H9 (cell line): ENCODE results near the gene FOXA2. TPM values are rescaled to one million over a fixed set of nuclear protein-coding genes. Genes with fewer than 3 reads are reported as not detected.

Experiments used
- DNase-seq: peaks from one replicate; pipeline ENCODE4 v3.0.0-alpha.2; 2017
- H2AFZ ChIP-seq: one replicate; pipeline ENCODE4 v1.6.1; 2013; ENCODE audit warnings: mild to moderate bottlenecking, low read length, control low read depth, moderate library complexity
- H2AK5ac ChIP-seq: 2 replicates; pipeline ENCODE4 v1.6.1; 2013; ENCODE audit warnings: low read length, control low read depth, mixed read lengths; ENCODE audit not compliant: insufficient read length
- H2BK120ac ChIP-seq: one replicate; pipeline ENCODE4 v1.6.1; 2013; ENCODE audit warnings: low read depth, mild to moderate bottlenecking, low read length, control low read depth, inconsistent platforms; ENCODE audit not compliant: poor library complexity, severe bottlenecking
- H2BK12ac ChIP-seq: 2 replicates; pipeline ENCODE4 v1.6.1; 2013; ENCODE audit warnings: low read length, control low read depth, mixed read lengths, low read depth; ENCODE audit not compliant: insufficient read length
- H2BK15ac ChIP-seq: 2 replicates; pipeline ENCODE4 v1.6.1; 2013; ENCODE audit warnings: low read depth, low read length, control low read depth
- H2BK20ac ChIP-seq: one replicate; pipeline ENCODE4 v1.6.1; 2013; ENCODE audit warnings: low read depth, mild to moderate bottlenecking, low read length, control low read depth, inconsistent platforms; ENCODE audit not compliant: poor library complexity, severe bottlenecking
- H2BK5ac ChIP-seq: 2 replicates; pipeline ENCODE4 v1.6.1; 2013; ENCODE audit warnings: low read length, control low read depth, mixed read lengths; ENCODE audit not compliant: insufficient read length
- H3K14ac ChIP-seq: 2 replicates; pipeline ENCODE4 v1.6.1; 2013; ENCODE audit warnings: low read length, control low read depth; ENCODE audit not compliant: insufficient read depth
- H3K18ac ChIP-seq: 2 replicates; pipeline ENCODE4 v1.6.1; 2013; ENCODE audit warnings: low read depth, mild to moderate bottlenecking, mixed read lengths, low read length, control low read depth; ENCODE audit not compliant: insufficient read length
- H3K23ac ChIP-seq: 2 replicates; pipeline ENCODE4 v1.6.1; 2013; ENCODE audit warnings: low read length, control low read depth, mixed read lengths, low read depth; ENCODE audit not compliant: insufficient read length
- H3K23me2 ChIP-seq: 2 replicates; pipeline ENCODE4 v1.6.1; 2013; ENCODE audit warnings: low read depth, mild to moderate bottlenecking, mixed read lengths, low read length, control low read depth; ENCODE audit not compliant: insufficient read length, poor library complexity, severe bottlenecking
- H3K27ac ChIP-seq: 2 replicates; pipeline ENCODE4 v1.5.1; 2013; ENCODE audit warnings: low read length, control low read depth, mixed read lengths, low read depth; ENCODE audit not compliant: insufficient read length
- H3K27me3 ChIP-seq: 2 replicates; pipeline ENCODE4 v1.6.1; 2013; ENCODE audit warnings: low read length, control low read depth, inconsistent platforms; ENCODE audit not compliant: insufficient read depth
- H3K4ac ChIP-seq: 2 replicates; pipeline ENCODE4 v1.6.1; 2013; ENCODE audit warnings: low read depth, mild to moderate bottlenecking, control low read depth, inconsistent platforms, low read length, moderate library complexity
- H3K4me1 ChIP-seq: 2 replicates; pipeline ENCODE4 v1.6.1; 2013; ENCODE audit warnings: low read length, control low read depth, inconsistent platforms; ENCODE audit not compliant: insufficient read depth
- H3K4me2 ChIP-seq: 2 replicates; pipeline ENCODE4 v1.6.1; 2013; ENCODE audit warnings: low read length, control low read depth, mixed read lengths; ENCODE audit not compliant: insufficient read length, insufficient read depth
- H3K56ac ChIP-seq: 2 replicates; pipeline ENCODE4 v1.6.1; 2013; ENCODE audit warnings: low read depth, mild to moderate bottlenecking, mixed read lengths, low read length, control low read depth; ENCODE audit not compliant: insufficient read length
- H3K79me1 ChIP-seq: 2 replicates; pipeline ENCODE4 v1.6.1; 2013; ENCODE audit warnings: low read depth, mild to moderate bottlenecking, moderate library complexity, low read length, control low read depth, inconsistent platforms; ENCODE audit not compliant: insufficient read depth, poor library complexity, severe bottlenecking
- H3K79me2 ChIP-seq: 2 replicates; pipeline ENCODE4 v1.6.1; 2013; ENCODE audit warnings: low read length, control low read depth, inconsistent platforms; ENCODE audit not compliant: insufficient read depth
- H3K9ac ChIP-seq: 2 replicates; pipeline ENCODE4 v1.6.1; 2013; ENCODE audit warnings: low read length, control low read depth, mixed read lengths; ENCODE audit not compliant: insufficient read length; ENCODE audit errors: extremely low read depth
- H3K9me3 ChIP-seq: one replicate; pipeline ENCODE4 v1.6.1; 2013; ENCODE audit warnings: low read depth, low read length, inconsistent platforms; ENCODE audit not compliant: control insufficient read depth
- H3T11ph ChIP-seq: one replicate; pipeline ENCODE4 v1.6.1; 2013; ENCODE audit warnings: mild to moderate bottlenecking, low read length, control low read depth, inconsistent platforms
- H4K20me1 ChIP-seq: one replicate; pipeline ENCODE4 v1.6.1; 2013; ENCODE audit not compliant: control insufficient read depth, insufficient read length, insufficient read depth
- H4K5ac ChIP-seq: 2 replicates; pipeline ENCODE4 v1.6.1; 2013; ENCODE audit warnings: low read depth, mild to moderate bottlenecking, mixed read lengths, low read length, control low read depth; ENCODE audit not compliant: insufficient read length
- H4K8ac ChIP-seq: replicated peaks from 2 replicates; pipeline ENCODE4 v1.6.1; 2013; ENCODE audit warnings: low read length, control low read depth, mixed read lengths, low read depth; ENCODE audit not compliant: insufficient read length
- H4K91ac ChIP-seq: 2 replicates; pipeline ENCODE4 v1.6.1; 2013; ENCODE audit warnings: low read depth, mild to moderate bottlenecking, moderate library complexity, mixed read lengths, low read length, control low read depth; ENCODE audit not compliant: insufficient read length
- H3K27ac Mint-ChIP-seq, 3 experiments: 2 replicates in 2 of 3; 3 replicates in 1 of 3; pipeline ENCODE4 v1.8.0; 2020 to 2021; ENCODE audit warnings: mixed read lengths in 3 of 3, mild to moderate bottlenecking in 1 of 3, moderate library complexity in 1 of 3
- H3K27me3 Mint-ChIP-seq: 2 replicates; pipeline ENCODE4 v1.8.0; 2021; ENCODE audit warnings: low read depth, mild to moderate bottlenecking, moderate library complexity, mixed read lengths
- H3K36me3 Mint-ChIP-seq, 3 experiments: 2 replicates in 2 of 3; 3 replicates in 1 of 3; pipeline ENCODE4 v1.8.0; 2020 to 2021; ENCODE audit warnings: low read depth in 3 of 3, mixed read lengths in 3 of 3; ENCODE audit not compliant: insufficient read depth in 1 of 3
- H3K4me1 Mint-ChIP-seq, 2 experiments: 2 replicates each; pipeline ENCODE4 v1.8.0; 2020; ENCODE audit warnings: mixed read lengths in 2 of 2
- H3K4me3 Mint-ChIP-seq, 2 experiments: 2 replicates in 1 of 2; 3 replicates in 1 of 2; pipeline ENCODE4 v1.8.0; 2020 to 2021; ENCODE audit warnings: mild to moderate bottlenecking in 2 of 2, mixed read lengths in 2 of 2, moderate library complexity in 1 of 2
- H3K9me3 Mint-ChIP-seq, 2 experiments: 2 replicates in 1 of 2; 3 replicates in 1 of 2; pipeline ENCODE4 v1.8.0; 2020; ENCODE audit warnings: mild to moderate bottlenecking in 2 of 2, mixed read lengths in 2 of 2, moderate library complexity in 1 of 2
- WGBS: extraction: QIAGEN DNeasy Blood & Tissue Kit; methylation state at CpG from one replicate; pipeline ENCODE4 v1.1.7; 2013; ENCODE audit warnings: missing lambda C conversion rate, low lambda C conversion rate, mixed read lengths; ENCODE audit not compliant: insufficient read length; ENCODE audit errors: extremely low coverage; 5-methylcytosine and 5-hydroxymethylcytosine counted together
- total RNA-seq: library from RNA; stranded (reverse); gene quantifications from 2 replicates; pipeline ENCODE4 v1.2.1, GENCODE V29; 2021
- TF ChIP-seq, protein P1 (sequence below): fragments of 200-600 bp; sonication (generic); conservative IDR thresholded peaks from 3 replicates; pipeline ENCODE4 v1.8.0; 2021; ENCODE audit warnings: antibody characterized with exemption, mild to moderate bottlenecking

The FOXA2 gene
- total RNA-seq, 1 experiment from 2014 or later, result not detected

DNA sequence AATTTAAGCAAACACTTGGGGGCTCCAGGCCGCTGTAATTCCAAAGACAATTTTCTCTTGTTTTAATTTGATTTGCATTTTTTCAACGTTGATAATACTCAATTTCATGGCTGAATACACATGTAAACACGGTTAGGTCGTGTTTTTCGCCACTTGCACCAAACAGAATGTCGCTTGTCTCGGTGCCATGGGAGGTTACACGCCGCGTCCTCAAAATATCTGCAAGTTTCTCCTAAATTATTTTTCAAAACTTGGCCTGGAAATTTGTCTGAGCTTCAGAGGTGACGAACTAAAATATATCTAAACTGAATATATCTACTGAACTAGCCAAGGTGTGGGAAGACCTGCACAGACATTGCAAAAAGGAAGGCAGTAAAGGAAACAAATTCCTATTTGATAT is 15.0 kb downstream of the FOXA2 start:
- Histone ChIP-seq H3K14ac (no peak overlapping the region), H4K8ac (no peak overlapping the region), H3K56ac (no peak overlapping the region), H2AK5ac (no peak overlapping the region), H3K27me3 (peaks cover 81% of the 10 kb centered on the region), H3K4me1 (peaks cover 11% of the 10 kb centered on the region), H3K4ac (no peak overlapping the region), H4K20me1 (no peaks in the 10 kb centered on the region), H3K9ac (no peak overlapping the region), H4K5ac (no peak overlapping the region), H3K79me2 (no peaks in the 10 kb centered on the region), H2AFZ (no peak overlapping the region), H3K23ac (no peak overlapping the region), H3K4me2 (no peak overlapping the region), H2BK5ac (no peak overlapping the region), H3K79me1 (no peaks in the 10 kb centered on the region), H3K9me3 (no peaks in the 10 kb centered on the region), H3K18ac (no peak overlapping the region), H2BK12ac (no peak overlapping the region), H3K27ac (no peak overlapping the region), H2BK20ac (no peak overlapping the region), H3T11ph (no peak overlapping the region), H3K23me2 (peaks cover 9% of the 10 kb centered on the region), H4K91ac (no peak overlapping the region), H2BK15ac (no peak overlapping the region), H2BK120ac (no peak overlapping the region)
- H3K36me3 Mint-ChIP-seq, result no peaks in the 10 kb centered on the region
- H3K27me3 Mint-ChIP-seq, result peaks cover 99% of the 10 kb centered on the region
- H3K4me3 Mint-ChIP-seq, result peak overlapping the region in 1 of 2 experiments; percentile 71; a peak in 3 of 5 replicates
- peaks cover 36 to 63% of the 10 kb centered on the region in 2 experiments for H3K4me1 Mint-ChIP-seq
- TF ChIP-seq, protein P1, sequence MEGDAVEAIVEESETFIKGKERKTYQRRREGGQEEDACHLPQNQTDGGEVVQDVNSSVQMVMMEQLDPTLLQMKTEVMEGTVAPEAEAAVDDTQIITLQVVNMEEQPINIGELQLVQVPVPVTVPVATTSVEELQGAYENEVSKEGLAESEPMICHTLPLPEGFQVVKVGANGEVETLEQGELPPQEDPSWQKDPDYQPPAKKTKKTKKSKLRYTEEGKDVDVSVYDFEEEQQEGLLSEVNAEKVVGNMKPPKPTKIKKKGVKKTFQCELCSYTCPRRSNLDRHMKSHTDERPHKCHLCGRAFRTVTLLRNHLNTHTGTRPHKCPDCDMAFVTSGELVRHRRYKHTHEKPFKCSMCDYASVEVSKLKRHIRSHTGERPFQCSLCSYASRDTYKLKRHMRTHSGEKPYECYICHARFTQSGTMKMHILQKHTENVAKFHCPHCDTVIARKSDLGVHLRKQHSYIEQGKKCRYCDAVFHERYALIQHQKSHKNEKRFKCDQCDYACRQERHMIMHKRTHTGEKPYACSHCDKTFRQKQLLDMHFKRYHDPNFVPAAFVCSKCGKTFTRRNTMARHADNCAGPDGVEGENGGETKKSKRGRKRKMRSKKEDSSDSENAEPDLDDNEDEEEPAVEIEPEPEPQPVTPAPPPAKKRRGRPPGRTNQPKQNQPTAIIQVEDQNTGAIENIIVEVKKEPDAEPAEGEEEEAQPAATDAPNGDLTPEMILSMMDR, result no peak
- WGBS, result no CpG with 5 or more reads among the region's 11 CpGs
- DNase-seq, result no peak
- no peak overlapping the region for H3K27ac Mint-ChIP-seq
- peaks cover 0 to 13% of the 10 kb centered on the region in 2 experiments; a peak in 2 of 5 replicates for H3K9me3 Mint-ChIP-seq
